ENCODE data around the gene LRRTM3.

The LRRTM3 gene

DNA sequence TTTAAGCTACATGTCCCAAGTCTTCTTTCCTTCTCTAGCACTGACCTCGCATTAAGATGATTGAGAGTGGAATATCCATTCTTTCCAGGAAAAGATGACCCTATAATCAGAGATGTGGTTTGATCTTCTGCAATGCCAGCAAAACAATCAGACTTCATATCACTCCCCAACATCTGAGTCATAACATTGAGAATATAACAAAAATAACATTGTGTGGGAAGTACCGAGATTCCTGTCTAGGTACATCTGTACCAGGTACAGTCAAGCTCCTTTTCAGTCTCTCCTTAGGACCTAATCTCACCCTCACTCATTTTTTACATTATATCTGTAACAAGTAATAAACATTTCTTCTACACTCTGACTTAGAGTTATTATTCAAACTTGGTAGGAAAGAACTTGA is 201.6 kb downstream of the LRRTM3 start:
- DNase-seq (ENCODE audit: low read depth), result no peak

GRCh38 chr10:67140641-67141040 is 214.8 kb downstream of the LRRTM3 start:
- no peak for DNase-seq (ENCODE audit: low read depth)

DNA sequence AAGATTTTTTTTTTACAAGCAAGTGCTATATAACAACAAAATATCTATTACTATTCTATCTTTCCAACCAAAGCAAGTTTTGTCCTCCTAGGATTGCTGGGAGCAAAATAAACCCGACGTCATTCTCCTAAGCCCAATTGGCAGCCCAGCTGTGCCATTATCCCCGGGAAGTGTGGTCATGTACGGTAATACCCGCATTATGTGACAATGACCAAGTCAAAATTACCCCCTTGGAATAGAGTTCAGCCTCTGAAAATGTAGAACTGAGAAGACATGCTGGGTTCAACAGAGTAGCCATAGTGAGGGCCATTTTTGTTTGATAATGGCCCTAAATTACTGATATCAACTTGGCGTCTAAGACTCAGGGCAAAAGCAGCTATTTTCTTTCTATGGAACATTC is 215.5 kb downstream of the LRRTM3 start:
- DNase-seq (ENCODE audit: low read depth), result no peak

DNA sequence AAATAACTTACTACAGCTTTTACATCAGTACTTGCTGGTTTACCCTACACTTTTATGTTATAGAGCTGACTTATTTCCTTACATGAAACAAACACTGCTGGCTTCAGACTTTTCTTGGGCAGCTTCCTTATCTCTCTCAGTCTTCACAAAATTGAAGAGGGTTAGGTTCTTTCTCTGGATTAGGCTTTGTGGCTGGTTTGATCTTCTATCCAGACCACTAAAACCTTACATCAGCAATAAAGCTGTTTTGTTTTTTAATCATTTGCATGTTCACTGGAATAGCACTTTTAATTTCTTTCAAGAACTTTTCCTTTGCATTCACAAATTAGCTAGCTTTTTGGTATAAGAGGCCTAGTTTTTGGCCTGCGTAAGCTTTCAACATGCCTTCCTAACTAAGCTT is 218.7 kb downstream of the LRRTM3 start:
- DNase-seq (ENCODE audit: low read depth), result no peak

All from EH (cell line).